ENCODE measurements around the gene ARFRP1.

The ARFRP1 gene, protein sequence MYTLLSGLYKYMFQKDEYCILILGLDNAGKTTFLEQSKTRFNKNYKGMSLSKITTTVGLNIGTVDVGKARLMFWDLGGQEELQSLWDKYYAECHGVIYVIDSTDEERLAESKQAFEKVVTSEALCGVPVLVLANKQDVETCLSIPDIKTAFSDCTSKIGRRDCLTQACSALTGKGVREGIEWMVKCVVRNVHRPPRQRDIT

DNA sequence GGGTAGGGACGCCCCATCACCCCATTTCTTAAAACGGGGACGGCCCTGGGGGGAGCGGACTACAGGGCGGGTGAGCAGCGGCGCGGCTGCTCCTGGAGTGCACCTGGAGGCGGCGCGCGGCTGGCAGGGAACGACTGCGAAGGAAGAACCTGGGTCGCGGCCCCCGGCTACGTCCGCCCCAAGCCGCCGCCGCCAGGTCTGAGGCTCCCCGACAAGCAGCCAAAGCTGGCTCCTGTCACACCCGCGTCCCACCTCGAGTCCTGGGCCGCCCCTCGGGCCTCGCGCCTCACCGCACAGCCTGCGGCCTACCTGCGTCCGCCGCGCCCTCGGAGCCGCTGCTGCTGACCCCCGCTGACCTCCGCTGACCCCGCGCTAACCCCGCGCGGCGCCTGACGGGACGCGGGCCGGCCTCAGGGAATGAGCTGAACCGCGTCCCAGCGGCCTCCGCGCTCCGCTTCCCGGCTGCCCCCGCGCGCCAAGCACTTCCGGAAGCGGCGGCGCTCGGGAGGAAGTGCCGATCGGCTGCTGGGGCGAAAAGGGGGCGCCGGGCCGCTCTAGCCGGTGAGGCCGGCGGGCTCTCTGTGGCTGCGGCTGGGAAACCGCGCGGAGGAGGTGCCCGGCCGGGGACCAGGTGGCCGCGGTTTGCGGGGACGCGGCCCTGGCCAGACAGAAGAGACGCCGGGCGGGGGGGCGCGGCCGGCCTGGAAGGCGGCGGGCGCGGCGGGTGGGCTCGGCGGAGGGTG is at the start of gene ARFRP1, which contains the start of gene ZGPAT:
TSS of gene ARFRP1 (minus strand) at position 419 of the 743 bp plus-strand sequence. CDS start 885 bp downstream, outside the sequence.
TSS of gene ZGPAT (plus strand) at position 482 of the 743 bp plus-strand sequence. CDS start 542 bp downstream, outside the sequence.
- peak; percentile 95 for DNase-seq (ENCODE audit: low spot score)

DNA sequence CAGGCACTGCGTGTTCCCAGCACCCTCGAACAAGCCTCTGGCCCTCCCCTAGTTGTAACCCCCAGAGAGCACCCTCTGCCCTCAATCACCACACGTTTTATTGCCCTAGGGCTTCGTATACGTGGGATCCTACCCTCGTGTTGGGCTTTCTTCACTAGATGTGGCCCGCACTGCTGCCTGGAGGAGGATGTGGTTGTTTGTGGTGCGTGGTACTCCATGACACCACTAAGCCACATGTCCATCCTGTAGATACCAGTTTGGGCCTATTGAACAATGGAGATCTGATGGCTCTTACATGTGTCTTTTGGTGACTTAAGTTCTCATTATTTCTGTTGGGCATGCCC is 48.8 kb upstream of the ARFRP1 start:
- no peak for DNase-seq (ENCODE audit: low spot score)

DNA sequence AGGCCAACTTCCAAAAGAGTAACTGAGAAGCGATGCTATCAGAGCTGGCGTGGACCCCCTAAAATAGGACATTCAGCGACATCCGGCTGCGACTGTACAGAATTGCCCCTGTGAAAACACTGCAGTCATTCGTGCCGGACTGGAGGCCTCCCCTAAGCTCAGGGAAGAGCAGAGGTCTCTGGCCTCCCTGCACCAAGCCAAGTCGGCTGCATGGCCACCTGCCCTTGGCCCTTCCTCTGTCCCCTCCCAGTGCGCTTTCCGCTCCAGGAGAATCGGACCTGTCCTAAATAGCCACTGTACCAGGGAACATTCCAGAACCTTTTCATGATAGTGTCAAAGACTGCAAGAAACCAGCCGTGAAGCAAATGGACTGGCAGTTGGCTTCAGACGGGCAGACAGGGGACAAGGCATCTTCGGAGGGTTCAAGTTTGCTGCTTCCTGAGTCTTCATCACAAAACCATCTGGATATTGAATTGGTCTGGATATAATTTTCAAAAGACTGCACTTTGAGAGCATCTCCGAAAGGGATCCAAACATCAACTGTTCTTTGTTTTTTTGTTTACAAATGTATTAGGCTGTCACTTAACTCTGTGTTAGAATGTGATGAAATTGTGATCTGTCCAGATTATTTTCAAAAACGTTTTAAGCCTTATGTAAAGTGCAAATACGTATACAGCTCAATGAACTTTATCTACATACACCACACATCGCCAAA is 48.3 kb upstream of the ARFRP1 start:
- no peak for DNase-seq (ENCODE audit: low spot score)

DNA sequence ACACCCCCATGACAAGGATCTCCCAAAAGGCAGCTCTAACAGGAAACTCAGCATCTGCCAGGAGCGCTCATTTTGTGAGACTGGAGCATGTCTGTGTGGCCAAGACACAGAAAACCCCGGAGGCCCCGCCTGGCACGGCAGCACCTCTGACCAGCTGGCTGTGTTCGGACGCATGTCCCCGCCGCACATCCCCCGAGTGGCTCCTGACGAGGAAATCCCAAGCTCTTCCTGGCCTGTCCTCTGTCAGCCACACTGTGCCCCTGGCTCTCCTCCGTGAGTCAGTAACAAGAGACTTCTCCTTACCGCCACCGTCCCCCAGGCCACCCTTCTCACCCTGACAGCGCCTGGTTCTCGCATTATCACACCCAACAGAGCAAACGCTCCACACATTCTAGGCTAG is 46.2 kb upstream of the ARFRP1 start:
- no peak for DNase-seq (ENCODE audit: low spot score)

DNA sequence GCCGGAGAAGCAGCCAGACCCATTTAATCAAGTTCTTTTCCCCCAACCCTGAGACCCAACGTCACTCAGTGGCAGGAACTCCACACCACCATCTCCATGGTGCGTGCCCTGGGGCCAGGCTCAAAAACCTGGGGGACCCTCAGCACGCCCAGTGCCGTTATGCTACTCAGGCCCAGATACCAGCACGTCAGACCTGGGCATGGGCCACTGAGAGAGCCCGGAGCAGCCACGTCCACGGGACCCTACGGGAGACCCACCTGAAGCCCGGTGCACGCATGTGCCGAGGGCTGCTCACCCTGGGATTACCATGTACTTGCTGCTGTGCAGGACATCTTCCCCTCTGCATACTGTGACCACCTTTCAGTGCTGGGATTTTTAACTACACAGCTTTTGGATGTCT is 45.6 kb upstream of the ARFRP1 start:
- DNase-seq (ENCODE audit: low spot score) = no peak

DNA sequence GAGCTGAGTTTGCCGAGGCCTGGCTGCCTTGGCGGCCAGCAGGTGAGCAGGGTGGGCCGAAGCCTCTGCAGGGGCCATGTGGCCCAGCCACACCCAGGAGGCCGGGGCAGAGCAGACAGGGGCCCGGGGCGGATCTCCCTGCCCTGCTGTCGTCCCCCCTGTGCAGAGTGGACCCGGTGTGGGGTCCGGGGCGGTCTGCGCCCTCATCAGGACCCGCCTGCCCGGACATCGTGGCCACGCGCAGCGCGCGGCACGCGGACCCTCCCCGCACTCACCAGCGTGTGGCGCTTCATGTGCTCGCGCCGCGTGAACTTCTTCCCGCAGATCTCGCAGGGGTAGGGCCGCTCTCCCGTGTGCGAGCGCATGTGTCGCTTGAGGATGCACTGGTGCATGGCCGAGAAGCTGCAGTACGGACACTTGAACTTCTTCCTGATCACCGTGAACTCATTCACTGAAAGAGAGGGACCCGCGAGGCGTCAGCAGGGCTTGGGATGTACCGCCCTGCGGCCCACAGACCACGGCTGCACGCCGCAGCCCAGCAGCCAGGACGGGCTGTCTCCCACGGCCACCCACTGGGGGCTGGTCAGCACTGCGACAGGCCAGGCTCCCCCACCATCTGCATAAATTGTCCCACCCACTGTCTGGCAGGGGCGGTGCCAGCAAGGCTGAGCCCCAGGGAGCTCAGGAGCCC is 44.8 kb upstream of the ARFRP1 start:
- no peak for DNase-seq (ENCODE audit: low spot score)

DNA sequence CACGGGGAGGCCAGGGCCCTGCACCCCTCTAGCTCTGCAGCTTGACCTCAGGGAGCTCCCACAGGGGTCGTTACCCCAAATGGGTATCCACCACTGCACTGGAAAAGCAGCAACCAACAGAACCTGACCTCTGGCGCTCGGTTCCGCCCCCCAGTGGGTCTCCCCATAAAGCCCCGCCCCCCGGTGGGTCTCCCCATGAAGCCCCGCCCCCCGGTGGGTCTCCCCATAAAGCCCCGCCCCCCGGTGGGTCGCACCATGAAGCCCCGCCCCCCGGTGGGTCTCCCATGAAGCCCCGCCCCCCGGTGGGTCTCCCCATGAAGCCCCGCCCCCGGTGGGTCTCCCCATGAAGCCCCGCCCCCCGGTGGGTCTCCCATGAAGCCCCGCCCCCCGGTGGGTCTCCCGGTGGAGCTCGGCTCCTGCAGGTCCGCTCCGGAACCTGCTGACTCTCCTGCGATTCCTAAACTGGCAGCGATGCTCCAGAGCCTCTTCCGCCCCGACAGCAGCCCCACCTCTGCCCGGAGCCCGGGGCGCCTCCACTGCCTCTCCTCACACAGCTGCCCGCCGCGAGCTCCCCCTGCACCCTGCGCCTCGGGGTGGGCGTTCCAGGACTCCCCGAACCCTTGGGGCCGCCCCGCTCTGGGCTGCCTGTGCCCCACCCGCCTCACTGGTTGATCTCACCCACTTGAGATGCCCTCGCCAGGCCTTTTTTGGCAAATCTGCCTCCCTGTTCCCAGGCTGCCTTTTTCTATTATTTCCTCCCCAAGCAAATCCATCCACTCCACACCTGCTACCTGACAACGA is 43.9 kb upstream of the ARFRP1 start:
- no peak for DNase-seq (ENCODE audit: low spot score)

DNA sequence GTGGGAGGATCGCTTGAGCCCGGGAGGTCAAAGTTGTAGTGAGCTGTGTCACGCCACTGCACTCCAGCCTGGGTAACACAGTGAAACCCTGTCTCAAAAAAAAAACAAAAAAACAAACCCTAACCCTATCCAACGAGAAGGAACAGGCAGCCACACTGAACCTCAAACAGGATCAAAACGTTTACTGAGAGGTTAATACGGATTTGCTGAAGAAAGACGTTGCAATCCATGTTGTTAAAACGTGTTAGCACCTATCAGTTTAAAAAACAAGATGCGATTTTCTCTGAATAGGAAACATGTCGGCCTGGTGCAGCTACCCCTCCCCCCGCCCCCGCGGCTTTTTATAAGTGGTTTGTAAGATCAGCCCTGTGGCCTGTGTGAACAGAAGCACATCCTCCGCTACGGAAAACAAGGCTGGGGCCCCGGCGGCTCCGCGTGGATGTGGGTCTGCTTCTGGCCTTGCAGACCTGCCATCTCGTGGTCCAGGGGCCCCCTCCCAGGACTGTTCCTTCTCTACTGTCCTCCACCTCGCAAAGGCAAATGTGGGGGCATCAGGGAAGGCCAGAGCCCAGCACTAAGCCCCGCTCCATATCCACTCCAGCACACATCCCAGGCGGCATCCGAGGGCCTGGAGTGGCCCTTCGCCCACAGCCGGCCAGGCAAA is 43.2 kb upstream of the ARFRP1 start:
- DNase-seq (ENCODE audit: low spot score) = no peak

DNA sequence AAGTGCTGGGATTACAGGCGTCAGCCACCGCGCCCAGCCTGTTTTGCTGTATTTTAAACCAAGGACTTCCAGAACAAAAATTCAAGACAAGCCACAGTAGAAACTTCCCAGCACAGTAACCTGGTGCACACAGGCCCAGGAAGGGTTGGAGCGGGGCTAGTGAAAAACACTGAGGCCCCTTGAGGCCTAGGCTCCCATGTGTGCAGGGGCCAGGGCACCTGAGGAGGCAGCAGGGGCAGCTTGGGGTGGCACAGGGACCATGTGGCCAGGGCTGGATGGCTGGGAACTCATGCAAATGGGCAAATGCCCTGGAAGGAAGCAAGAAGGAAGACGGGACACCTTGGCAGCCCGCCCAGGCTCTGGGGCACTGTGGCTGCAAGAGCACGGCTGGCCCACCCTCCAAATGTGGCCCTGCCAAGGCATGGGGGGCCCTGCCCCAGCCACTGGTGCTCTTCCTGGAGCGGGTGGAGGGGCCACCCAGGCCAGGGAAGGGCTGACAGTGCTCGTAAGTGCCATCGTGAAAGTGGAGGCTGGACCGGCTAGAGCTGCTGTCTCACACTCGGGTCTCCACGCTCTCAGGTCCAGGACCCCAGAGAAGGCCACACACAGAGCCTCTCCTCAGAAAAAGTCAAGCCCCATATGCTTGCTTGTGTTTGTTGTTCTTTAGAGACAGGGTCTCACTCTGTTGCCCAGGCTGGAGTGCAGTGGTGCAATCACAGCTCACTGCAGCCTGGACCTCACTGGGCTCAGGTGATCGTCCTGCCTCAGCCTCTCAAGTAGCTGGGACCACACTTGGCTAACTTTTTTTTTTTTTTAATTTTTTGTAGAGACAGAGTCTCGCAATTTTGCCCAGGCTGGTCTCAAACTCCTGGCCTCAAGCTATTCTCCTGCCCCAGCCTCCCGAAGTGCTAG is 42.1 kb upstream of the ARFRP1 start:
- no peak for DNase-seq (ENCODE audit: low spot score)

DNA sequence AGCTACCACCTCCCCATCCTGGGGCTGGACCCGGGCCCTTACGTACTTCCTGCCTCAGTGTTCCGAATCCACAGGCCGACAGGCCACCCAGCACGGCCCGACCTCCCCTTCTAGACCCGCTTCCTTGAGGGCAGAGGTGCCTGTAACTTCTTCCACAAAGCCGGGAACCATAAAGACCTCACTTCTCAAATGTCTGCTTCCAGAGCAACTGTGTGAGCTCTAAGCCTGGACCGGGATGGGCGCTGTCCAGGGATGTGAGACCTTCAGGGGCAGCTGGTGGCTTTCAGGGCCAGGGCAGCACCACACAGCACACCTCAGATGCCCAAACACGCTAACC is 41.1 kb upstream of the ARFRP1 start:
- no peak for DNase-seq (ENCODE audit: low spot score)

DNA sequence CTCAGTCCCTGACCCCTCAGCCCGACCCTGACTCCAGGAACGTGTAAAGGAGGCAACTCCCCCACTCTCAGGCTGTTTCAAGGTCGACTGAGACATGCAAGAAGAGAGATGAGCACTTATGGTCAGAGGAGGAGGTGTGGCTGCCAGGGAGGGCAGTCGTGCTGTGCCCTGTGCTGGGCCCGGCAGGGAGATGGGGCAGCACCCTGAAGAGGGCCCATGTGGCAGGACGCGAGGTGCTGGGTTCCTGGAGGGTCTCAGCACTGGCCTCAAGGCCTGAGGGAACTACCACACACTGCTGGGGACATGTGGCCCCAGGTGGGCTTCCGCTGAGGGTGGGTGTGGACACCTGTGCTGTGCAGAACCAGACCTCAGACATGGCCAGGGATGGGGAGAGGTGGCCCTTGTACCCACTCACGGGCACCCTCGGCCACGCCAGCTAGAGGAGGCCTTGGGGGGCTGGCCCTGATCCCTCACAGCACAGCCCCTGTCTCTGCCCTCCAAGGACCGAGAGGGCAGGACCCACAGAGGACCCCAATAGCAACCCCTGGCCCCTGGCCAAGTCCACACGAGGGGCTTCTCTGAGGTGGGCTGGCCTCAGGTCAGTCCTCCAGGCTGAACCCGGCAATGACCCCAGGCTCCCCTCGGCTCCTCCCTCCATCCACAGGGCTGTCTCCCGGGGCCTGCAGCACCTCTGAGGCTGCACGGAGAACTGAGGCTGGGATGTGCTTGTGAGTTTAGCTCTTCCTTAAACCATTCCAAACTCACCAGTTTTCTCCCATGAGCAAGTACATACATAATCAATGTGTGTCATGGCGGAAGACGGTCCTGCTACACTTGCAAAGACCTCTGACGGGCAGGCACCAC is 40.5 kb upstream of the ARFRP1 start:
- no peak for DNase-seq (ENCODE audit: low spot score)

DNA sequence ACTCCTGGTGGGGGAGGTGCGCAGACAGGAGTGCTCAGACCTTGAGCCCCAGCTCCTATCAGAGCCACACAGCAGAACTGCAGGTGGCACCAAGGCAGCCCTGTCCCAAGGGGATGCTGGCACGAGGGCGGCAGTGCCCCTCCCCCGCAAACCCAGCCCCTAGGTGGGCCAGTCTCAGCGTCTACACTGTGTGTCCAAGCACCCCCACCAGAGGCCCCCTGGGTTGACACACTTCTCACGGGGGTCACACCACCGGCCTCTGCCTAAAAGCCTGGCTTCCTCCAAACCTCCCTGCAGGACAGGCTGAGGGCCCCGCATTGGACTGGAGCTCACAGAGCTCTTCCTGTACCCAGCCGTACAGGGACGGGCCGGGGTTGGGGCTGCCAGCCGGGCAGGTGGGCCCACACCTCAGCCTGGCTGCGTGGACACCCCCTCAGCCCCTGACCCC is 39.9 kb upstream of the ARFRP1 start:
- DNase-seq (ENCODE audit: low spot score) = no peak

DNA sequence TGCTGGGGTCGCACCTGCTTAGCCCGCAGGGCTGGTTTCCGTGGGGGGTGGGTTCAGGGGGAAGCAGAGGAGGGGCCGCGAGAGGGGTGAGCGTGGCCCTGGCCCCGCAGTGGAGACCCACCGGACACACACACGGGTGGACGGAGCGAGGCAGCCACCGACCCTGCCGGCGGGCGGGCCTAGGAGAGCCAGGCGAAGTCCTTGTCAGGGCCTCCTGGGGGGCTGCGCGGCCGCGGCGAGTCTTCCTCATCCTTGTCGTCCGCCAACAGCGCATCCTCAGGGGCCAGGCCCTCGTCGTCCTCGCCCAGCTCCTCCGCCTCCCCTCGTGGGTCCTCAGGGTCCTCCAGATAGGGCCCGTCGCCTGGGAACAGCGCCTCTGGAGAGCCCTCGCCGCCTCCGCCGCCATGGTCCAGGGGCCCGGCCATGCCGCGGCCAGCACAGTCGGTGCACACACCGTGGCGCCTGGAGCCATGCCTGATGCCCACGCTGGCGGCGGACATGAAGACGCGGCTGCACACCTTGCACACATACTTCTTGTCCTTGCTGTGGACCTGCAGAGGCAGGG is 39.1 kb upstream of the ARFRP1 start:
- DNase-seq (ENCODE audit: low spot score) = no peak

DNA sequence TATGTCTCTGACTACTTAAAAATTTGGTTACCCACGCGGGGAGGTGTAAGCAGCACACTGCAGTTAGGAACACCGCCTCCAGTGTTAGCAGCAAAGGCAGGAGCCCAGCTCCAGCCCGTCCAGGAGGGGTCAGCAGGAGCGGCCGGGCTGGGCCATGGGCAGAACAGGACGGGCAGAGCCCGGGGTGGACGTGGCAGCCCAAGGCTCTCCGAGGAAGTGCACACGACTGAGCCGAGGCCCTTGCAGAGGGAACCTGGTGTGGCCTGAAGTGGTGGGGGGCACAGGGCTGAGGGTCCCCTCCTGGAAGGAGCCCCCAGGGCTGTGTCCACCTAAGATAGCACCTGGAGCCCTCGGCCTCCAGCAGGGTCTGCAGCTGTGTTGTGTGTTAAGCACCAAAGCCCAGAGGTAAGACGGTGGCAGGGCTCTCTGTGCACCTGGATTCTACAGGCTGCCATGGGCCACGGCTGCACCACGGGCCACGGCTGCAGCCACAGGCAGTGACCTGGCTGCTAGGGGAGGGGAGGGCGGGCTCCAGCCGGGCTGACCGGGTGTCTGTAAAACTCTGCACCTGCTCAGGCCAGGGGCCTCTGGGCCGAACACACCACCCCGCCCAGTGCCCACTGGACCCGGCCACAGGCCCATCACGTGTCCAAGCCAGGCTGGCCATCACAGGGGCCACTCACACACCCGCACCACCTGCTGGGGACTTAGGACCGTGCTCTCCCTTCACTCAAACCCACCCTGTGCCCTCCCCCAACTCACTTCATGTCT is 38.4 kb upstream of the ARFRP1 start:
- DNase-seq (ENCODE audit: low spot score) = peak; percentile 41

DNA sequence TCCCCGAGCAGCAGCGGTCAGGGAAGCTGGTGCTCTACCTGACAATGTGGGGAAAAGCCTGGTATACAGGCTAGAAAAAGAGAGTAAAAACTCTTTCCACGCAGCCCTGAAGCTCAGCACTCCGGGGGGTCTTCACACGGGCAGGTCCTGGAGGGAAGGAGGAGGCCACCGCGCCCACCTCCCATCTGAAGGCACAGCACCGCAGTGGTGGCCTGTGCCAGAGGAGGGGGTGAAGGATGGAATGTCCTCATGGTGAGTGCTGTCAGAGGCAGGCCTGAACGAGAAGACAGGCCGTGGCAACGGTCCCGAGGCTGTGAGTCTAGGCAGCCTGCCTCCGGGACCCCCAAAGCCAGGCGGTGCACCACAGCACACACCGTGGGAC is 37.6 kb upstream of the ARFRP1 start:
- peak; percentile 23 for DNase-seq (ENCODE audit: low spot score)

DNA sequence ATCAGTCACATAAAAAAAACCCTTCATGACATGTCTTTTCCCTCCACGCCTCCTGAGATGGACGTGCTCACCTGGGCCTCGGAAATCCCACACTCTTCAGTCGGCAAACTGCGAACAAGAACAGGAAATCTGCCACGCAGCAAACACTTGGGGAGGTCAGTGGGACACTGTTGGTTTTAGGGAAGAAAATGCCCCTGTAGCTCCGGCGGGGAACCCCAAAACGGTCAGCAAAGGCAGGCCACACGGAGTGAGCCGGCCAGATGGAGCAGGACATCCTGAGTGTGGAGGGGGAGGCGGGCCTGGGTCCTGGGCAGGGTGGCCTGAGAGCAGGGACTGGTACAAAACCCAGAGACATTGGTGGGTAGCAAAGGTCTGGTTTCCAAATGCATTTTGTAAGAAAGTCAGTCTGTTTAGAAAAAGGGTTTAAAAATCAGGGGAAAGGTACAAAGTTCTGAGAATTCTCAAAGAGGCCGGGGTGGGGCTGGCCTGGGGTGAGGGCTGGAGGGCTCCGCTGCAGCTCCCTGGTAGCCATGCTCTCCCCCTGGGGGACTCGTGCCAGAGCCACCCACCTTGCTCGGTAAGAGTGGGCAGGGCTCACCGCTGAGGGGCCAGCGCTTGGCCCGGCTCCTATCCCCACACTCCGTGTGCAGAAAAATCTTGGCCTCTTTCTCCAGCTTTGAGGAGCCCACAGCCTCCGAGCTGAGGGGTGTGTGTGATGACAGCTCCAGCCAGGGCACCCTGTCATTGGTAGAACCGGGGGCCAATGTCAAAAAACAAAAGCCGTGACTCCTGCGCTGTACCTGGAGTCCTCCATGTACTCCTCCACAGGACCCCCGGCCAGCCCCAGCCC is 37.0 kb upstream of the ARFRP1 start:
- peak; percentile 28 for DNase-seq (ENCODE audit: low spot score)

DNA sequence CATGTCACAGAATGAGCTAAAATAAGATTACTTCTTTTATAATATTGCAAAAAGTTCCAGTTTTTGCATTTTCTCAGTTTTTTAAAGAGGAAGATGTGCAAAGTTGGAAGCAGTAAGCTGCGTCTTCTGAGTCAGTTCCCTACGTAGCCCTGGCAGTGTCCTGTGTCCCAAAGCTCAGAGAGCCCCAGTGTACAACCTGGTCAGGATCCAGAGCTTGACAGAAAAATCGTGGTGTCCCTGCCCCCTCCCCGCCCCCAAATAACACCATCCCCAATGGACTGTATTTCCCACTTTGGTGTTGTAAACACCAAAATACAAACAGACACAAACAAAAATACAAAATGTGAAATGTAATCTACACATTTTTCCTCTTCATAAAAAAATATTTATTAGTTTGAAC is 36.4 kb upstream of the ARFRP1 start:
- no peak for DNase-seq (ENCODE audit: low spot score)
